HG02610 (cell line): Measurements from ENCODE around the gene KRT3.
"Not testable (repeated sequence)": the region's sequence is repeated elsewhere in the genome, so short reads cannot be mapped to it uniquely, and the experiment has no call there.

Source experiments
- ATAC-seq: cut with Tn5 transposase; IDR thresholded peaks from one replicate; pipeline ENCODE4 v1.9.1; 2021; ENCODE audit warnings: mild to moderate bottlenecking, moderate library complexity; ENCODE audit not compliant: unreplicated experiment

The KRT3 gene

DNA sequence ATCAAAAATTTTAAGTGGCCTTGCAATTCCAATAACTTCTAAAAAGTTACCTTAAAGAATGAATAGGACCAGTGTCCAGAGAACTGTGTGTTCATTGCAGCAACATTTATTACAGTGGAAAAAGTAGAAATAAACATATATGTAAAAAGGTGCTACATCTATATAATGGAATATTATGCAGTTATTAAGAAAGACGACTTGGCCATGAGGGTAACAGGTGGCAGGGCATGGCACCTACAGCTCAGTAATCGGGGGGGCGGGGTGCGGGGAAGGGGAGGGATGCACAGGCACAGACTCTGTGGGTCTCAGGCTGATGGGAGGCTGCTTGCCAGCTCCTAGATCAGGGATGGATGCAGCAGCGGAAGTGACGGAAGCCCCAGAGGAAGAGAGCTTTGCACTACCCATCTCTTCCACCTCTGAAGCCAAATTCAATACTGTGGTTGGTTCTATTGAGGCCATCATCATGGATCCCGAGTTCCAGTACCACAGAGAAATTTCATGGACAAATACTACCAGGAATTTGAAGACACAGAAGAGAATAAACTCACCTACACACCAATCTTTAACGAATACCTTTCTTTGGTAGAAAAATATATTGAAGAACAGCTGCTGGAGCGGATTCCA is 32.8 kb downstream of the KRT3 start:
- no peak for ATAC-seq

DNA sequence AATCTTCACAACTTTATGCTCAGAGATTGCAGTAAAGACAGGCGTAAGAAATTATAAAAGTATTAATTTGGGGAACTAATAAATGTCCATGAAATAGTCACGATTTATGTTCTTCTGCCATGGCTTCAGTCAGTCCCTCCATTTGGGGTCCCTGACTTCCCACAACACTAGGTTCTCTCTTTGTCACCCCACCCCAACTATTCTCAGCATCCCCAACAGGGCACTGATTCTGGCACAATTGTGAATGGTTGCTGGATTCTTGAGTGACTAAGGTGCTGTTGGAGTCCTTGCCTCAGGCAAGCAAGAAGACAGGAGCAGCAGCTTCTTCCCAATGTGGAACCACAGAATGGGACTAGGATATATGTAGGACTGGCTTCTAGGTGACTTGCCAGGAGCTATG is 34.1 kb downstream of the KRT3 start:
- ATAC-seq: no peak

DNA sequence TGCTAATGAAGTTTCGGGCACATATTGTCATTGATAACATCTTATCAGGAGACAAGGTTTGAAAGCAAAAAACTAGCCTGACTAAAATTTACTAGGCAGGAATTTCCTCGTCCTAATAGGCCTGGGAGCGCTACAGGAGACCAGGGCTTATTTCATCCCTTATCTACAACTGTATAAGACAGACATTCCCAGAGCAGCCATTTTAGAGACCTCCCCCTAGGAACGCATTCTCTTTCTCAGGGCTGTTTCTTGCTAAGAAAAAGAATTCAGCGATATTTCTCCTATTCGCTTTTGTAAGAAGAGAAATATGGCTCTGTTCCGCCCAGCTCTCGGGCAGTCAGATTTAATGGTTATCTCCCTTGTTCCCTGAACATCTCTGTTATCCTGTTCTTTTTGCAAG is 34.7 kb downstream of the KRT3 start:
- ATAC-seq: not testable (repeated sequence)

DNA sequence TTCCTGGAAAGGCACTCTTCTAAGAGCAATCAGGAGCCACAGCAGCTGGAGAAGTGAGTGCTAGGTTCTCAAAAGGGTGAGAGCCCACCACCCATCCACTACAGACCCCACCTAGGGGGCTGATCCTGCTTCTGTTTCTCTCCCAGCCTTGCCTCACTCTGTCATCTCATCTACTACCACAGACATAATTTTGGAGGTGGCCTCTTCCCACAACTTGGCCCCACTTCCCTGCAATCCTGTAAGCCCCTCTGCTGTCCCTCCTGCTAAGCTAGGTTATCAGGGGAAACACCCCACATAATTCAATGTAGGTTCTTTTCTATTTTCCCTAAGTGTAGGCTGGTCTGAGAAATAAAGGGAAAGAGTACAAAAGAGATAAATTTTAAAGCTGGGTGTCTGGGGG is 35.3 kb downstream of the KRT3 start:
- no peak for ATAC-seq

DNA sequence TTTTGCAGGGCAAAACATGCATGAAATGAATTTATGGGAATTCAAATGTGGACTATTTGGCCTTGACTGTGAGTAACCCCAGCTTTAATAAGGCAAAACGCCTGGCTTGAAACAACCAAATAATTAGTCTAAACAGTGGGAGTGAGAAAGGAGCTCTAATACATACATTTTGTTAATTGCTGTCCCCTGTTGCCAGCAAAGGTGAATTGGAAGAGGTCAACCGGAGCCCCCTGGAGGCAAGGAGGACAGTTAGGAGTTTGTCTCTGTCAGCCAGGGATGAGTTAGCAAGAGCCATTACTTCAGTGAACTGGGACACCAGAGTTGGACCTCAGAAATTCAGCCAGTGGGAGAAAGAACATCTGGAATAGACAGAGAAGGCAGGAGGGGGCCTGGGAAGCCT is 36.2 kb downstream of the KRT3 start:
- no peak for ATAC-seq

DNA sequence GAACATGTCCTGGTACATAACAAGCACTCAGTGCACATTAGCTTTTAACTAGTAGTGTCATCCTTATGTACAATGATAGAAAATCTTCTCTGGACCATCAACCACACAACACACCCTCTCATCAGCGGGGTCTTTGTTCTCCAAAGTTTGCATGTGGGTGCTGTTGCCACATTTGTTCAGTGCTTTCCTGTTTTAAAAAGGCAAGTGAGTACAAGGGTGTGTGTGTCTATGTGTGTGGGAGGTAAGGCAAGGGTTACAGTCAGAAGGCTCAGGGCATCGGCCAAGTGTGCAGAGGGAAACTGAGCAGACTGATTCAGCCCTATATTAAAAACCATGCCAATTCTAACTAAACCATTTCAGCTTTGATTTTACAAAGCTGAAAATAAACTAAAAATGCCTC is 36.7 kb downstream of the KRT3 start:
- ATAC-seq: no peak

DNA sequence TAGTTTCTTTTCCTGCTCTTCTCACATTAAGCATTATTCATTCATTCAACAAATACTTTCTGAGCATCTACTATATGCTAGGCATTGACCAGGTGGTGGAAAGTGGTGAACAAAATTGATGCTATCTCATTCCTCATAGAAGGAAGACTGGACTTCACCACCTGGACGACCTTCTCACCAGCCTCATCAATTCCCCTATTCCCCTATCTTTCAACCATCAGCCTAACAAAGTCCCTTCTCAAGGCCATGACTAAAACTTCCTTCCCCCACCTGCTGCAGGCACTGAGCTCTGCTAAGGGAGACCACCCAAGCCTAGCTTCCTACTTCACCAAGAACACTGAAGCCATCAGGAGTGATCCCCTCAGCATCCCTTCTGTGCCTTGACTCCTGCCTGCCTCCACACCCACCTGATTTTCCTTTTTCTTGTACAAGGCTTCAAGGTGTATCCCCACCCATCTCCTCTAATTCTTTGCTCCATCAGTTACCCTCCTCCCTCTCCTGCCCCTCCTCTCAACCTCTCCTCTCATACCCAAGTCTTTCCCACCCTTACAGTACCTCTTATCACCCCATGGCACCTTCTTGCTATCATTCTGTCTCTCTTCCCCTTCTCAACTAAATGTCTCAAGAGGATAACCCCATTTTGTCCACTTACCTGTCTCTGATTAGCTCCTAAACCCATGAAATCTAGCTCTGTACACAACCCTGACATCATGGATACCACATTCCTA is 38.3 kb downstream of the KRT3 start:
- ATAC-seq: no peak

DNA sequence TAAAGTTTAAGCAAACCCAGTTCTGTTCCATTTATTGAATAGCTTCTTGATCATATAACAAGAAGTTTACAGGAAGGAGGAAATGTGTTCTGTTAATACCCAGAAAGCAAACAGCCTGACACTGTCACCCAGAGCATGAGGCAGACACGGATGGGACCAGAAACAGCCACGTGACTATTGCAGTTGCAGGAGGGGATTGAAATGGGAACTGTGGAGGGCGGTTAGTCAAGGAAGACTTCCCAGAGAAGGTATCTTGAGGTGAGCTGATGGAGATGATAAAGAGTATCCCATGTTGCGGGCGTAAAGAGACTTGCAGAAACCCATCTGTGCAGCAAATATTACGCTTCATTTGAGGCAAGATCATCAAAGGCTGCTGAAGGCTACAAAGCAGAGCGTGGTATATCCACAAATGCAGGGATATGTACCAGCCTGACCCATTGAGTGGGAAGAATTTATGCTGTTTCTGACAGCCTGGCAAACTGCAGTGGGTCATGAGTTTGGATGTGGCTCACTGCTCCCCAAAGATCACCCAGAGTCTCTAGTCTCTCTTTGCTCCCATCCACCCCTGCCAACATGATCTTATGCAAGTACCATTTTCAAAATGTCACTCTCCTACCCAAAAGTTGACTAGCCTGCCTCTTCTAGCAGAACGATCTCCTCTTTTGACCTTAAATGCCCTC is 39.5 kb downstream of the KRT3 start:
- no peak for ATAC-seq

DNA sequence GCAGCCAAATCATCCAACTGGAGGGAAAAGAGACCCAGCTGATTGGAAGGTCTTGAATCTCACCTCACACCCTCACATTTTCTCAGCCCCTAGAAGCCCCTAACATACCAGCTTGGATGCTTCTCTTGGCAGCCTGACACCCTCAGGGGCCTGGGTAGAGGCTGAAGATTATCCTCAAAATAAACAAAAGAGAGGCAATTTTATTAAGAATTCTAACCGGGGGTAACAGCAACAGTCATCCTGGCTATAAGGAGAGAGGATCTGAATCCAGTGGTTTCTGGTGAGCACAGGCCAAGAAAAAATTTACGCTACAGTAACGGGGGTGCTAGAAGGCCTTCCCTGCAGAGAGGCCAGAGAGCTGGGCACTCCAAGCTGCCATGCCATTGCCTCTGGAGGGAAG is 40.4 kb downstream of the KRT3 start:
- no peak for ATAC-seq

DNA sequence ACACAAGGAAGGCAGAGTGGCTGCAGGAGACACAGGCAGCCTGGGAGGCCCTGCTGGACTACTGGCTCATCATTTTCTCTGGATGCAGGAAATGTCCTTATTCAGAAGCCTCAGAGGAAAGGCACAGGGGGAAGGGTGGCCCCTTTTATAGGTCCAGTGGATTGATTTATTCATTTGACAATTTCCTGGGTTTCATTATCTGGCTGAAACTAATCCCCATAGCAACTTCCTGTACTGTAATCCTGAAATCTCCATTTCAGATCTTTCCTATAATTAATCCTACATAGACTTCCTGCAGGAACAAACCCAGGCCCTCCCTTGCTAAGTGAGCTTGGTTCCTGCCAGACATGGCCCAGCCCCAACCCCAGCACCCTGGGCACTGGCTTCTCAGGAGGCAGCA is 41.8 kb downstream of the KRT3 start:
- ATAC-seq: no peak

DNA sequence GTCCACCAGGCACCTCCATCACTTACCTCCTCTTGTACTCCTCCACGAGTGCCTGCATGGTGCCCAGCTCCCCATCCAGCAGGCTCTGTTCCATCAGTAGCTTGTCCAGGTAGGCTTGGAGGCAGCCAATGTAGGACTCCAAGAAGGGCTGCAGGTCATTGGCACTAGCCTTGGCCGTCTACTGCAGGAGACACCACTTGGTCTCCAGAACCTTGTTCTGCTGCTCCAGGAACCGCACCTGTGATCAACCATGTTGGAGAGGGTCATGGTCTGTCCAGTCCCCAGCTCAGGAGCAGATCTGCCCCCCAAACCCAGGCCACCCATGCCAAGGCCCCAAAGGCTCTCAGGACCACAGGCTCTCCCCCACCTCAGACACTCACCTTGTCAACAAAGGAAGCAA is 42.6 kb downstream of the KRT3 start:
- no peak for ATAC-seq

DNA sequence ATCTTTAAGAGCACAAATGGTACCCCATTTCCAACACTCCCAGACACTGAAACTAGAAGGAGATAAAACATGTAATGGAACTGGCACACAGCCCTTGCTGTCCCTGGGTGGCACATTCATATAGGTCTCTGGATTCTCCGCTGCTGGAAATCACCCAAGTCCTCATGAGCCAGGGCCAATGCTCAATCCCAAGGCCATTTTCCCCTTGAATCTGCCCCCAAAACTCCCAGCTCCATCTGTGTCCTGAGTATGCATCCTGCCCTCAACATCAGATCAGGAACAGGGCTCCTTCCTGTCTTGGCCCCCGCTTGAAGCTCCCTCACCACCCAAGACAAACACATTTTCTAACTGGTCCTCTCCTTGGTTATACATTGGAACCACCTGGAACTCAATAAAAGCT is 43.4 kb downstream of the KRT3 start:
- ATAC-seq: no peak

DNA sequence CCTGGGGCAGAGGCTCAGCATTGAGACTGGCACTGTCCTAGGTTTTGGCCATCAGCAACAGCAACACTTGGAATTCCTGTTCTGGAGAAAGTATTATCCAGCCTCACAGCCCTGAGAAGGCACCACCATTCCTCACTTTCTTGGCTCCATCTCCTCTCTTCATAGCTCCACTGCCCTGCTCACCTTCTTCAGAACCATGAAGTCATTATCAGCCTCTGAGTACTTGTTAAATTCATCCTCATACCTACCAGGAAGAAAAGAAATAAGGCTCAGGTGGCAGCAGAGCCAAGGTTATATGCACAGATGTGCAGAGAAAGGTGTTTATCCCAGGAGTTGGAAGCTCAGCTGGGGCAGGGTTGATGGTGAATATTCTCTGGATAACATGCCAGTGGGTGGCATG is 44.1 kb downstream of the KRT3 start:
- ATAC-seq: no peak

DNA sequence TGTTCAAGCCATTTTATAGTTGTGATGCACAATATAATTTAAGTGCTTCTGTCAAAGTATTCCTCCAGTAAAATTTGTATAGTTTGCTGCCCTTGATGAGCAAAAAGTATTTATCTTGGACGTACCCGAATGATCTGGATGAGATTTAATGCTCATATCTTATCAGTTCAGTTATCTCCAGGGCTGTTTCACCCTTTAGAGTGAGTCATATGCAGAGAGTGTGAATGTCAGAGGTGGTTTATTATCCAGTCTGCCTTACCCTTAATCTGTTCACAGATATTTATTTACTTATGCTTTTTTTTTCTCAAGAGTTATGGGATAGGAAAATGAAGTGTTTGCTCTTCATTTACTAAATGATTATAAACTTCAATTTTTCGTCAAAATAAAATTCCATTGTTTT is 45.4 kb downstream of the KRT3 start:
- ATAC-seq: not testable (repeated sequence)

DNA sequence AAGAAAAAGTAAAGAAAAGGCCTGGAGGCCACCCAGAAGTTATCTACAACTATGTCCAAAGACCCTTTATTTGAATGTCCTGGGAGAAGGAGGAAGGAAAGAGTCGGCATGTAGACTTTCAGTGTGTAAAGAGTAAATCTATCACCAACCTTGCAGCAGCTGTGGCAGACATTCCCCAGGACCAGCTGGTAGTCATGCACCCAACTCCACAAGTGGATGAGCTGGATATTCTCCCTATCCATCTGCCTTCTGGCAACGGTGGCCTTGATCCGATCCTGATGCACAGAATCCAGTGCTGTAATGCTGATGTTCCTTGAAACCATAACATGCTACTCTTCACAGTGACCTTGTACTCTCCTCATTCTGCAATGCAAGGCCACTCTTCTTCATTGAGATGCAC is 46.1 kb downstream of the KRT3 start:
- ATAC-seq: no peak

DNA sequence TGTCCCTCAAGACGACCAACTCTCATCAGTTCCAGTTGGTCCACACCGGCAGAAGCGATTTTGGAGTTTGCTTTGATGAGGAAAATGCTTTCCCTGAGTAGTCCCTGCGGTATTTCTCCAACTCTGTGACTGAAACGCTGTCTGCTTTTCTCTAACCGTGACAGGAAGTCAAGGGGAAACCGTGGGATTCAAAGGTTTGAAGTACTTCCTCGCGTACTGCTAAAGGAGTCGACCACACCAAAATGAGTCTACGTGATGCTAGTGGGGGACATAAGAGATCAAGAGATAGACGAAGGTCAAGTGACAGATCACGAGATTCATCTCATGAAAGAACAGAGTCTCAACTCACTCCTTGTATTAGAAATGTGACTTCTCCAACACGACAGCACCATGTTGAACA is 47.3 kb downstream of the KRT3 start:
- no peak for ATAC-seq

DNA sequence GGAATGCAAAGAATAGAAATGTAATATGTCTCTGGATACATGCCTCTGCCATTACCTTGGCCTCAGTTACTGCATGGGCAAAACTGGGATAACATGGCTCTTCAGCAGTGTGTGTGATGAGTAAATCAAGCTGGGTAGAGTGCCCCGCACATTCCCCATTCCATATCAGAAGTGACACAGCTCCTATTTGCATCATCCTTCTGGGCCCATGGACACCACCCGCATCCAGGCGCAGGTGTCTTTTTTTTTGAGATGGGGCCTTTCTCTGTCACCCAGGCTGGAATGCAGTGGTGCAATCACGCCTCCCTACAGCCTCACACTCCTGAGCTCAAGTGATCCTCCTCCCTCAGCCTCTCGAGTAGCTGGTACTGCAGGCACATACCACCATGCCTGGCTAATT is 50.4 kb downstream of the KRT3 start:
- no peak for ATAC-seq

DNA sequence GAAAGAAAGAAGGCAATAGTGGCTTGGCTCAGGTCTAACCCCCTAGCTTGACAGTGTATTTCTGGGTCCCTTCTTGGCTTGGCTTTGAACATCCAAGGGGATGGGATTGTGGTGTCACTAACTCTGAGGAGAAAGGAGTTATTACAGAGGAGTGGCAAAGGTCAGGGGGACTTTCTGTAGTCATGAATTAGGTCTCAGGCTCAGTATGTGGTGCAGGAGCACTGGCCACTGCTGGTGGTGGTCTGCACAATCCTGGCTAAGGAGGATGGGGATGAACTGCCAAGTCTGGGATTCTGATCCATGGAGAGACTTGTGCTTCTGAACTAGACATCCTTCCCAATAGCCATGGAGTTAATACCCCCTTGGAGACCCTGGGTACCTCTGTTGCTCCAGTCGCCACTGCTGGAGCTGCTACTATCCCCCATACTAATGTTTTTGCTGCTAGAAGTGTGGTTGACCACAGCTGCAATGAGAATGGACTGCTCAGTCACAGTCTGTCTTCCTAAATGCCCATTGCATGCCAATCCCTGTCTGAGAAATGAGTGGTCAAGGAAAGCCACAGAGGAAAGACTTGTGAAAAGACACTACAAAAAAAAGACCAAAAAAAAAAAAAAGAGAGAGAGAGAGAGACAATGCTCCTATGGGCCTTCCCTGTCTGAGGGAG is 51.3 kb downstream of the KRT3 start:
- ATAC-seq: no peak

DNA sequence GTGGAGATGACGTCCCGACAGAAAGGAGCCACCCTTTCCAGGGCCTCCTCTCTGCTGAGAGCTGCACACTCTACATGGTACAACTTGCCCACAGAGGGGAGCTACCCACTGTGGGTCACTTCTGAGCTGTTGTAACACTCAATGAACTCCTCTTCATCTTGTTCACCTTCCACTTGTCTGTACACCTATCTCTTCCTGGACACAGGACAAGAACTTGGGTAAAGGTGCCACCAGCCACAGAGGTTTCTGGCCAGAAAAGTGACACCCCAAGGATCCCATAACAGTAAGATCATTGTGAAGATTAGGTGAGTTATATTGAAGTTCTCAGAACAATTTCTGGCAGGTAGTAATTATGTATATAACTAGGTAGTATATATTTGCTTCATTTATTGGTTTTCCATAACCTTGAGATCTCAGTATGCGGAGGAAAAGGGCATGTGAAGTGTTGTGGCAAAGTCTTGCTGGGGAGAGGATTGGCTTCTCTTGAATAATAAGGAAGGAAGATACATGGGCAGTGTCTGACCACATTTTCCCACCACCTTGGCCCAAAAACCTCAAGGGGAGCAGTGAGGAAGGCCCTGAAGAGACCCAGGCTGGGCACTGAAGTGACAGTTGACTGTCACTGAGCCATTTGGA is 53.0 kb downstream of the KRT3 start:
- ATAC-seq: no peak

DNA sequence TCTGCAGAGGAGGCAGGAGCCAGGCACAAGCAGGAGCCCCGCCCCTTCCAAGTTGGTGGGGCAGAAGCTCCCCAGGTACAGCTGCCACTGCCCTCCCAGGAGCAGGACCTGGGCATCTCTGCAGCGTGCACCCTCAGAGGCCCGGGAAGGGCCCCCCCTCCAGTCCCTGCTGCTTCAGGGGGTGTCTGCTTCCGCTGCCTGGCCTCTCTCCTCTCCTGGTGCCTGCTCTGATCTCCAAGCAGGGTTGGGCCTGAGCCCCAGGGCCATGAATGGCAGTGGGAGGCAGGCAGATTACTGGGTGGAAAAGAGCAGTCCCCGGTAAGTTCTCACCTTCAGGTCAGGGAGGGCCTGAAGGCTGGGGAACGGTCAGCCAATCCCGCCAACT is 53.7 kb downstream of the KRT3 start:
- ATAC-seq: no peak

DNA sequence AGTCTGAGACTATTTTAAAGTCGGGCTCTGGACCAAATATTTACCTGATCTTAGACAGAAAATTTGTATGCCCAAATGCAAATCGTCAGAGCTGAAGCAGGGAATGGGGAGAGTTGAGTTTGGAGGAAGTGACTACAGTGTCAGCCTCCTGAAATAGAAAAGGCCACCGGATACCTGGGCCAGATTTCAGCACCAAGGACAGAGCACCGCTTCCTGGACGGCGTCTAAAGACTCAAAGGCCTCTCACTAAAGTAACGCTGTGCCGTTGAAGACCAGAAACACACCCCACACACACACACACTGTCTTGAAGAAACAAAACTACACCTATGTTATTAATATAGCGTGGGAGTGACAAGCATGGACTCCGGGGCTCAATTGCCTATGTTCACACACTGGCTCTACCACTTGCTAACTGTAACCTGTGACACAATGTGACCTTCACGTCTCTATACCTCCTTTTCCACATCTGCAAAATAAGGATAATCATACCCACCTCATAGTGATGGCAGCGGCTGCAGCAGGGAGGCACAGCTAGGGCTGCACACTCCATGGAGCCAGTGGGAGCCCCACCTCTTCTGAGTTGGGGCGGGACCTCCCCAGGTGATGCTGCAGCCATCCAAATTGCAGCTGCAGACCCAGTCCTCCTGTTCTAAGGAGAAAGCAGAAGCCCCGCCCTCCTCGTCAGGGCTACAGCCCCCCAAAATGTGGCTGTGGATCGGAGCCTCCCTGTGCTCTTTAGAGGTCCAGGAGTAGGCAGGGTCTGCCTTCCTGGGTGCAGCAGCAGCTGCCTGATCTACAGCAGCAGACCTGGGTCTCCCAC is 54.3 kb downstream of the KRT3 start:
- no peak for ATAC-seq
